Endothelial cell of umbilical vein (primary cell): ENCODE results near the gene ZNF786. TPM values are rescaled to one million over a fixed set of nuclear protein-coding genes. Genes with fewer than 3 reads are reported as not detected.

Experiments
- BruUV-seq: library from RNA; stranded (reverse); fragments of 400-500 nt; replicated peaks from 2 replicates; lab custom pipeline; 2021; lab: Mats Ljungman, UMichigan
- CTCF ChIA-PET: fragments of 300-600, 350-600 bp; sonication (Branson Sonifier 250); formaldehyde crosslinking; loops from one replicate; lab custom pipeline; 2021; ENCODE audit warnings: antibody characterized with exemption, inconsistent platforms; lab: Charles Lee
- POLR2A ChIA-PET: fragments of 300-600, 350-600 bp; sonication (Branson Sonifier 250); formaldehyde crosslinking; loops from one replicate; lab custom pipeline; 2021; ENCODE audit warnings: antibody characterized with exemption, inconsistent platforms; lab: Charles Lee
- DNase-seq: peaks from one replicate; pipeline ENCODE4 v3.0.0-alpha.2; 2011; ENCODE audit warnings: low read depth, low spot score
- FAIRE-seq: peaks from 2 replicates; lab custom pipeline; 2011; peaks lifted over from hg19 to GRCh38; lab: Jason Lieb, UNC
- H2AFZ ChIP-seq: 2 replicates; pipeline ENCODE4 v1.6.0; 2012; ENCODE audit warnings: low read depth, low read length, control low read depth, inconsistent platforms
- H3K27ac ChIP-seq: 2 replicates; pipeline ENCODE4 v1.5.1; 2011; ENCODE audit warnings: low read depth, mild to moderate bottlenecking, control low read depth, low read length, moderate library complexity; ENCODE audit not compliant: insufficient read depth
- H3K27me3 ChIP-seq, 2 experiments: 2 replicates each; pipeline versions ENCODE4 v1.6.0 to v1.6.1; 2011; ENCODE audit warnings: low read length in 2 of 2, mixed read lengths in 1 of 2; ENCODE audit not compliant: control insufficient read depth in 2 of 2, insufficient read depth in 2 of 2
- H3K36me3 ChIP-seq, 2 experiments: 2 replicates in 1 of 2; 3 replicates in 1 of 2; pipeline ENCODE4 v1.5.1; 2011; ENCODE audit warnings: low read length in 2 of 2, mild to moderate bottlenecking in 1 of 2, moderate library complexity in 1 of 2; ENCODE audit not compliant: control insufficient read depth in 2 of 2, insufficient read depth in 2 of 2; ENCODE audit errors: extremely low read depth in 1 of 2
- H3K4me1 ChIP-seq: 3 replicates; pipeline ENCODE4 v1.5.1; 2011; ENCODE audit warnings: mild to moderate bottlenecking, low read length; ENCODE audit not compliant: control insufficient read depth, insufficient read depth; ENCODE audit errors: extremely low read depth
- H3K4me2 ChIP-seq: 2 replicates; pipeline ENCODE4 v1.6.1; 2011; ENCODE audit warnings: low read length, control low read depth, mixed read lengths; ENCODE audit not compliant: insufficient read depth
- H3K4me3 ChIP-seq, 3 experiments: fragments of 200-600 bp in 1 of 3; sonication (generic), shearing (Covaris generic) in 1 of 3; replicated peaks in 1 of 3; 2 replicates each; pipeline ENCODE4 v1.5.1; 2011 to 2016; ENCODE audit warnings: control low read depth in 3 of 3, low read length in 3 of 3, mild to moderate bottlenecking in 2 of 3, inconsistent platforms in 1 of 3, low read depth in 1 of 3, moderate library complexity in 1 of 3; ENCODE audit not compliant: insufficient read depth in 1 of 3
- H3K79me2 ChIP-seq: 2 replicates; pipeline ENCODE4 v1.6.0; 2012; ENCODE audit warnings: low read length, inconsistent platforms; ENCODE audit not compliant: control insufficient read depth, insufficient read depth
- H3K9ac ChIP-seq: replicated peaks from 2 replicates; pipeline ENCODE3; 2011; ENCODE audit warnings: low read length, control low read depth; ENCODE audit not compliant: insufficient read depth; ENCODE audit errors: extremely low read depth
- H3K9me1 ChIP-seq: replicated peaks from 3 replicates; pipeline ENCODE4 v1.6.0; 2011; ENCODE audit warnings: mild to moderate bottlenecking, low read length; ENCODE audit not compliant: control insufficient read depth, insufficient read depth; ENCODE audit errors: extremely low read depth
- H3K9me3 ChIP-seq: replicated peaks from 2 replicates; pipeline ENCODE4 v1.5.1; 2012; ENCODE audit warnings: low read length, inconsistent platforms; ENCODE audit not compliant: control insufficient read depth, insufficient read depth
- H4K20me1 ChIP-seq: replicated peaks from 2 replicates; pipeline ENCODE3; 2011; ENCODE audit warnings: mild to moderate bottlenecking, low read length; ENCODE audit not compliant: control insufficient read depth, insufficient read depth; ENCODE audit errors: extremely low read depth
- CTCF ChIP-seq, 2 donors: IDR thresholded peaks; 1 replicate in 1 of 2; 2 replicates in 1 of 2; pipeline ENCODE4 v1.5.1; 2011; ENCODE audit warnings: low read length in 2 of 2, mild to moderate bottlenecking in 2 of 2, moderate library complexity in 2 of 2, control low read depth in 1 of 2, inconsistent platforms in 1 of 2, low read depth in 1 of 2; ENCODE audit not compliant: insufficient read depth in 1 of 2; ENCODE audit errors: extremely low read depth in 1 of 2
- EZH2 ChIP-seq: IDR thresholded peaks from 2 replicates; pipeline ENCODE4 v1.6.1; 2012; ENCODE audit warnings: borderline replicate concordance, low read depth, mild to moderate bottlenecking, moderate library complexity, low read length, inconsistent platforms; ENCODE audit not compliant: severe bottlenecking
- FOS ChIP-seq: IDR thresholded peaks from 2 replicates; pipeline ENCODE4 v1.6.1; 2011; ENCODE audit warnings: mild to moderate bottlenecking, low read length, moderate library complexity, borderline replicate concordance; ENCODE audit not compliant: insufficient read depth
- GATA2 ChIP-seq: IDR thresholded peaks from 2 replicates; pipeline ENCODE4 v1.7.0; 2011; ENCODE audit warnings: low read depth, mild to moderate bottlenecking, moderate library complexity, mixed read lengths, low read length; ENCODE audit not compliant: insufficient read length, insufficient read depth
- JUN ChIP-seq: IDR thresholded peaks from 2 replicates; pipeline ENCODE4 v1.6.1; 2011; ENCODE audit warnings: borderline replicate concordance, low read depth; ENCODE audit not compliant: insufficient read length, insufficient read depth
- MAX ChIP-seq: IDR thresholded peaks from 2 replicates; pipeline ENCODE4 v1.6.1; 2011; ENCODE audit not compliant: insufficient read depth, insufficient read length
- MYC ChIP-seq: IDR thresholded peaks from one replicate; pipeline ENCODE4 v1.6.1; 2011; ENCODE audit warnings: mild to moderate bottlenecking, low read depth, low read length
- POLR2A ChIP-seq: IDR thresholded peaks from 2 replicates; pipeline ENCODE4 v1.6.1; 2012; ENCODE audit warnings: low read depth, mild to moderate bottlenecking, control low read depth, low read length
- POLR2AphosphoS5 ChIP-seq: IDR thresholded peaks from 2 replicates; pipeline ENCODE4 v1.6.1; 2012; ENCODE audit warnings: low read depth, mild to moderate bottlenecking, control low read depth, low read length, moderate library complexity; ENCODE audit not compliant: insufficient read depth
- dilution Hi-C: fragments of 300-500 bp; cut with MboI; formaldehyde crosslinking; loops from one replicate; pipeline ENCODE4 v1.15.0; 2019; ENCODE audit warnings: low sequenced_read_pairs; ENCODE audit not compliant: extremely low pct_ligation_motif_present
- intact Hi-C: fragments of 100-400 bp; cut with micrococcal nuclease; formaldehyde crosslinking; loops from one replicate; pipeline ENCODE4 v1.10.0; 2022
- polyA plus RNA-seq, 4 experiments: library from polyadenylated mRNA; depleted of rRNA in 3 of 4; stranded (reverse) in 3 of 4; unstranded in 1 of 4; fragments of >200 nt; gene quantifications; 2 replicates each; pipeline versions ENCODE4 v1.2.1 to v1.2.3, GENCODE V29; 2011 to 2012; ENCODE audit warnings: missing spikeins in 1 of 4
- total RNA-seq: library from RNA; stranded (reverse); gene quantifications from 2 replicates; pipeline ENCODE4 v1.2.3, GENCODE V29; 2021

The ZNF786 gene
- total and polyA plus RNA-seq, 2 donors (not counting 3 experiments of a cell fraction or from before 2014, with no cell fraction given) = 2.8 to 5.9 TPM

- H3K79me2 ChIP-seq = no peaks in the 10 kb centered on the region
- no peaks in the 10 kb centered on the region for H3K9me1 ChIP-seq
- BruUV-seq = no TSS peak
- H3K36me3 ChIP-seq = no peaks in the 10 kb centered on the region
- no peaks in the 10 kb centered on the region for H3K27me3 ChIP-seq
- no peaks in the 10 kb centered on the region for H3K9me3 ChIP-seq
- intact Hi-C loops = no loop called here
- CTCF ChIA-PET = no interaction called here
- TF ChIP-seq CTCF (IDR thresholded peaks at IDR 0.05; ENCODE audit: extremely low read depth in 1 of 2, insufficient read depth in 1 of 2, low read depth in 1 of 2, low read length in 2 of 2) = no peak
- no peak for TF ChIP-seq POLR2A
- no peak for TF ChIP-seq GATA2
- TF ChIP-seq FOS = no peak
- TF ChIP-seq MYC = no peak
- TF ChIP-seq EZH2 = no peak
- no peak for TF ChIP-seq MAX
- TF ChIP-seq JUN = no peak
- TF ChIP-seq POLR2AphosphoS5 = no peak
- dilution Hi-C loops = no loop called here
- FAIRE-seq (no peak), DNase-seq (no peak)
- no peaks in the 10 kb centered on the region for H4K20me1 ChIP-seq
- no peaks in the 10 kb centered on the region for H3K4me1 ChIP-seq
- no peak overlapping the region for H3K27ac ChIP-seq
- H2AFZ ChIP-seq = no peak overlapping the region
- H3K9ac ChIP-seq = no peak overlapping the region
- H3K4me3 ChIP-seq = no peak overlapping the region
- POLR2A ChIA-PET = no interaction called here
- no peak overlapping the region for H3K4me2 ChIP-seq
These were observed 12.9 kb upstream of the ZNF786 start for GRCh38 chr7:149103424-149103823.
